ENCODE results near the gene CDC42BPG.
"Not testable (repeated sequence)": the region's sequence is repeated elsewhere in the genome, so short reads cannot be mapped to it uniquely, and the experiment has no call there.

The CDC42BPG gene

GRCh38 chr11:64829536-64830251, 14.8 kb downstream of the CDC42BPG start:
- no peak for DNase-seq (ENCODE audit: low spot score)
- no peak for TF ChIP-seq CTCF (IDR thresholded peaks at IDR 0.05; ENCODE audit: extremely low read depth, missing control alignments)

- DNase-seq (ENCODE audit: low spot score), result no peak
- TF ChIP-seq CTCF (IDR thresholded peaks at IDR 0.05; ENCODE audit: extremely low read depth, missing control alignments), result no peak
Observed at GRCh38 chr11:64827451-64827839, 17.0 kb downstream of the CDC42BPG start.

- TF ChIP-seq CTCF (IDR thresholded peaks at IDR 0.05; ENCODE audit: extremely low read depth, missing control alignments), result no peak
- DNase-seq (ENCODE audit: low spot score), result no peak
Observed at GRCh38 chr11:64826578-64827450, 17.6 kb downstream of the CDC42BPG start.

GRCh38 chr11:64826062-64826461, 18.4 kb downstream of the CDC42BPG start:
- TF ChIP-seq CTCF (IDR thresholded peaks at IDR 0.05; ENCODE audit: extremely low read depth, missing control alignments), result no peak
- DNase-seq (ENCODE audit: low spot score), result no peak

- DNase-seq (ENCODE audit: low spot score), result no peak
- no peak for TF ChIP-seq CTCF (IDR thresholded peaks at IDR 0.05; ENCODE audit: extremely low read depth, missing control alignments)
Observed at GRCh38 chr11:64823568-64824119, 20.8 kb downstream of the CDC42BPG start.

GRCh38 chr11:64817476-64817875, 27.0 kb downstream of the CDC42BPG start:
- TF ChIP-seq CTCF (IDR thresholded peaks at IDR 0.05; ENCODE audit: extremely low read depth, missing control alignments), result no peak
- no peak for DNase-seq (ENCODE audit: low spot score)

- not testable (repeated sequence) for DNase-seq (ENCODE audit: low spot score)
Observed at GRCh38 chr11:64815433-64815832, 29.0 kb downstream of the CDC42BPG start.
